HFF-Myc (cell line): ENCODE data around the gene GSC.

Experiments used
- DNase-seq: peaks from one replicate; pipeline ENCODE4 v3.0.0-alpha.2; 2011; ENCODE audit warnings: low read depth; ENCODE audit errors: extremely low read depth
- H3K4me3 ChIP-seq: replicated peaks from 2 replicates; pipeline ENCODE4 v1.5.1; 2011; ENCODE audit warnings: low read depth, mild to moderate bottlenecking, control low read depth, low read length
- TF ChIP-seq, protein P1 (sequence below): IDR thresholded peaks from 2 replicates; pipeline ENCODE4 v1.5.1; 2012; ENCODE audit warnings: mild to moderate bottlenecking, low read depth, low read length, control low read depth; ENCODE audit errors: missing control alignments

GSC gene

DNA sequence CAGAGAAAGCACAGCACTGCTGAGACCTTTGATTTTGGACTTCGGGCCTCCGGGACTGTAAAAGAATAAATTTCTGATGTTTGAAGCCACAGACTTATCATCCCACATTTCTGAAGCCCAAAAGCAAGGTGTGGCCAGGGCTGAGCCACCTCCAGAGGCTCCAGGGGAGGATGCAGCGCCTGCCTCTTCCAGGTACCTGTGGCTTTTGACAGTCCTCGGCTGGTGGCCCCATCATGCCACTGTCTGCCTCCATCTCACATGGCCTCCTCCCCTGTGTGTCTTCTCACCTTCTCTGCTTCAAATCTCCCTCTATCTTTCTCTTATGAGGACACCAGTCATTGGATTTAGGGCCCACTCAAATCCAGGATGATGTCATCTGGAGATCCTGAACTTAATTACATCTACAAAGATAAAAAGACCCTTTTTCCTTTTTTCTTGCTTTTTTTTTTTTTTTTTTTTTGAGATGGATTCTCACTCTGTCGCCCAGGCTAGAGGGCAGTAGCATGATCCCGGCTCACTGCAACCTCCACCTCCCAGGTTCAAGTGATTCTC is 15.4 kb downstream of the GSC start:
- H3K4me3 ChIP-seq, result no peak overlapping the region
- DNase-seq, result no peak
- TF ChIP-seq, protein P1, sequence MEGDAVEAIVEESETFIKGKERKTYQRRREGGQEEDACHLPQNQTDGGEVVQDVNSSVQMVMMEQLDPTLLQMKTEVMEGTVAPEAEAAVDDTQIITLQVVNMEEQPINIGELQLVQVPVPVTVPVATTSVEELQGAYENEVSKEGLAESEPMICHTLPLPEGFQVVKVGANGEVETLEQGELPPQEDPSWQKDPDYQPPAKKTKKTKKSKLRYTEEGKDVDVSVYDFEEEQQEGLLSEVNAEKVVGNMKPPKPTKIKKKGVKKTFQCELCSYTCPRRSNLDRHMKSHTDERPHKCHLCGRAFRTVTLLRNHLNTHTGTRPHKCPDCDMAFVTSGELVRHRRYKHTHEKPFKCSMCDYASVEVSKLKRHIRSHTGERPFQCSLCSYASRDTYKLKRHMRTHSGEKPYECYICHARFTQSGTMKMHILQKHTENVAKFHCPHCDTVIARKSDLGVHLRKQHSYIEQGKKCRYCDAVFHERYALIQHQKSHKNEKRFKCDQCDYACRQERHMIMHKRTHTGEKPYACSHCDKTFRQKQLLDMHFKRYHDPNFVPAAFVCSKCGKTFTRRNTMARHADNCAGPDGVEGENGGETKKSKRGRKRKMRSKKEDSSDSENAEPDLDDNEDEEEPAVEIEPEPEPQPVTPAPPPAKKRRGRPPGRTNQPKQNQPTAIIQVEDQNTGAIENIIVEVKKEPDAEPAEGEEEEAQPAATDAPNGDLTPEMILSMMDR, result no peak

DNA sequence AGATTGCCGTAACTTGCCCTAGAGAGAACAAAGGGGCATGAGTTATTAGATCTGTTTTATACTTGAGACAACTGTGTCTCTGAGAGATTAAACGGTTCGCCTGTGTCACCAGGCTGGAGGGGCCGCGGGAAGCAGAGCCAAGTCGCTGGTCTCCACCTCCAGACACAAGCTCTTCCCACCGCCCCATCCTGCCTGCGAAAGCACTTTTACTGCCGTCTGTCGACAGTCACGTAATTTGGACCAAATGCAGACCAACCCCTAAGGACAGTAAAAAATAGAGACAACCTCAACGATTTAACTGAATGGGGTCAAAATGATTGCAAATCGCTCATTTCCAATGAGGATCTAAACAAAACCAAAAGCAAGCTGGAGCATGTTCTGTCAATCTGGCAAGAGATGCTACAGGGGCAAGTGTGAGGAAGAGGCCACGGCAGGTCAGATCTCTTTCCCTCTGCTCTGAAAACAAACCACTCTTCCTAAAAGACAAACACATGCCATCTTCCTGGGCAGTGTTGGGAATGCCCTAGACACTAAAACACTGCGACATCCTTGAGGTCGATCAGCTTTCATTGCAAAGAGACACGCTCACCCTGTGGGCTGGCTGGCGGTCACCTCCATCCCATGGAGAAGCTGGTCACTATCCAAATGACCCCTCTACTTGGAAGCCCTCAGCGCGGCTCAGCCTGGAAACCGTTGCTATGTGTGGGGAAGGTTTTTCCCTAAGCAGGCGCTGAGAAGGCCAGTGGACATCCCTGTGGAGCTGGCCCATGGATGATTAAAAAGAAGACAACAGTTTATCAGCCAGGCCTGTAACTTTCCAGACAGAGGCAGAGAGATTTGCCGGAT is 17.1 kb downstream of the GSC start:
- TF ChIP-seq, protein P1, result no peak
- DNase-seq, result no peak
- H3K4me3 ChIP-seq, result no peak overlapping the region

- no peak for DNase-seq
- H3K4me3 ChIP-seq, result no peak overlapping the region
- TF ChIP-seq, protein P1, result no peak
Measured at GRCh38 chr14:94751956-94752355, 18.0 kb downstream of the GSC start.

DNA sequence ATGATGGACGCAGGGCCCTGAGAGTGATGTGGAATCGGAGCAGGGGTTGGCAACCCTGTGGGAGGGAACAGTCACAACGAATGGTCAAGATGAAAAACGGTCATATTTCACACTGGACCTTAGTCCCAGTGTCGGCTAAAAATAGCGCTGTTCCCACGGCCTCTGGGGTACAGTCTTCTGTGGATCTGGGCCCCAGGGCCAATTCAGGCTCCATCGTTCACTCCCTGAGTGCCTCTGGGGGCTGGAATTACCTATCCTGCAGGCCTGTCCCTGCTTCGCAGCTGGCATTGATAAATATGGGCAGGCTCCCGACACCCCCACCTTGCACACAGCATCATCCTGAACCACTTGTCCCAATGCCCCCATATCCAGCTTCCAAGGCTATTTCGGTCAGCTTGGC is 18.6 kb downstream of the GSC start:
- DNase-seq, result no peak
- H3K4me3 ChIP-seq, result no peak overlapping the region
- TF ChIP-seq, protein P1, result no peak

DNA sequence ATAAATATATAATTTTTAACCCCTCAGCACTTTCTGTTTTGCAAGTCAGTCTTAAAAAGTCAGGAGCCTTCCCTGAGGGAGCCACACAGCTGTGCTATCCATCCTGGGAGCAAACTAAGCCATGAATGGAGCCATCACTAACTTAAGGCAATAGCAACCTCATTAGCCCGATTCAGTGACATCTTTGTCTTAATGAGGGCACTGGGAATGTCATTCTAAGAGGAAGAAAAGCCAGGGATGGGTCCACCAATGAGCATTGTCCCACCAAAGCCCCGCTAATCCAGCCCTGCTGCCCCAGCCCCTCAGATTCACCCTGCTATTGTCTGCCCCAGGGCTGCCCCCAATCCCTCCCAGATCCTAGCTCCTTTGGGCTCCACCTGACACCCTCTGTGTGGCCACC is 19.5 kb downstream of the GSC start:
- no peak for DNase-seq
- no peak overlapping the region for H3K4me3 ChIP-seq
- TF ChIP-seq, protein P1, result no peak

DNA sequence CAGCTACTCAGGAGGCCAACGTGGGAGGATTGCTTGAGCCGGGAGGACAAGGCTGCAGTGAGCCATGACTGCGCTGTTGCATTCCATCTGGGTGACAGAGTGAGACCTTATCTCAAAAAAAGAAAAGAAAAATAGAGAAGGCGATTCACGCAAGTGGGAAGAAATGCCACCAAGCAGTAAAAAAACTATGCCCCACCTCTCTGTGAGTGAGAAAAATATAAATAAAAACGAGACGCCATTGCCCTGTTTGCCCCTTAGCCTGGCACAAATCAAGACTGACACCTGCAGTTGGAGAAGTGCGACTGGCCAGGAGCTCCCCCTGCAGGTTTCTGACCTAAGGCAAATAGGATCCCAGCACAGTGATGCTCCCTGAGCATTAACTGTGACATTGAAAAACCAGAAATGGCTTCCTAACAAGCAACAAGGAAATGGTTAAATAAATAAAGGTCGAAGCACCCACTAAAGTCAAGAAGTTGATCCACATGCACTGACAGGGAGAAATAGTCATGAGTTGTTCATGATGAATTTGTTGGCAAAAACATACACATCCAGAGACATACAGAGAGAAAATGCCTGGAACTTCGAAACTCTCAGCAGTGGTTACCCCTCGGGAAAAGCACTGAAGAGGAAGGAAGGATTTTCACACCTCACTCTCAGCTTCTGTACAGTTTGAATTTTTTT is 21.1 kb downstream of the GSC start:
- TF ChIP-seq, protein P1, result peak; percentile 28
- no peak for DNase-seq
- no peak overlapping the region for H3K4me3 ChIP-seq
